Karpas-422 (cell line): ENCODE results near the gene IFT20. TPM values are rescaled to one million over a fixed set of nuclear protein-coding genes. Genes with fewer than 3 reads are reported as not detected.
A peak's percentile ranks its signal among the peaks of the same experiment; 100 is the strongest.

Source experiments
- DNase-seq: peaks from one replicate; pipeline ENCODE4 v3.0.0-alpha.2; 2015
- H2AFZ ChIP-seq: fragments of 200-600 bp; sonication (generic); 2 replicates; pipeline ENCODE4 v1.6.1; 2014; ENCODE audit warnings: antibody characterized with exemption, low read length, mixed read lengths
- H3K27ac ChIP-seq: fragments of 200-600 bp; sonication (generic); 2 replicates; pipeline ENCODE4 v1.5.1; 2014; ENCODE audit warnings: mild to moderate bottlenecking, low read length, moderate library complexity
- H3K27me3 ChIP-seq: fragments of 200-600 bp; sonication (generic); 2 replicates; pipeline ENCODE4 v1.6.1; 2014; ENCODE audit warnings: low read length, mixed read lengths
- H3K36me3 ChIP-seq: fragments of 200-600 bp; sonication (generic); 2 replicates; pipeline ENCODE4 v1.6.1; 2014; ENCODE audit warnings: low read length, mixed read lengths; ENCODE audit not compliant: insufficient read depth
- H3K4me1 ChIP-seq: fragments of 200-600 bp; sonication (generic); 2 replicates; pipeline ENCODE4 v1.6.1; 2014; ENCODE audit warnings: mild to moderate bottlenecking, low read length, mixed read lengths
- H3K4me2 ChIP-seq: fragments of 200-600 bp; sonication (generic); 2 replicates; pipeline ENCODE4 v1.6.1; 2014; ENCODE audit warnings: low read length, low read depth, mild to moderate bottlenecking; ENCODE audit not compliant: poor library complexity, severe bottlenecking
- H3K4me3 ChIP-seq: fragments of 200-600 bp; sonication (generic); 2 replicates; pipeline ENCODE4 v1.5.1; 2014; ENCODE audit warnings: mild to moderate bottlenecking, antibody characterized with exemption, low read length, mixed read lengths
- H3K79me2 ChIP-seq: fragments of 200-600 bp; sonication (generic); 2 replicates; pipeline ENCODE4 v1.6.1; 2014; ENCODE audit warnings: mild to moderate bottlenecking, low read length, mixed read lengths
- H3K9ac ChIP-seq: fragments of 200-600 bp; sonication (generic); 2 replicates; pipeline ENCODE4 v1.6.0; 2014; ENCODE audit warnings: low read length
- H3K9me2 ChIP-seq: fragments of 200-600 bp; sonication (generic), shearing (Covaris generic); replicated peaks from 2 replicates; pipeline ENCODE4 v1.6.0; 2014; ENCODE audit warnings: mild to moderate bottlenecking, low read length, moderate library complexity; ENCODE audit not compliant: insufficient read depth
- H3K9me3 ChIP-seq: fragments of 300-700, 200-600 bp; sonication (generic); 2 replicates; pipeline ENCODE4 v1.6.1; 2014; ENCODE audit warnings: low read length, mixed read lengths
- H4K20me1 ChIP-seq: fragments of 200-600 bp; sonication (generic); 2 replicates; pipeline ENCODE4 v1.6.1; 2014; ENCODE audit warnings: mild to moderate bottlenecking, antibody characterized with exemption, low read length, low read depth; ENCODE audit not compliant: insufficient read depth
- total RNA-seq: library from RNA; depleted of rRNA; stranded (reverse); fragments of >200 nt; shearing (Covaris generic); gene quantifications from 2 replicates; pipeline ENCODE4 v1.2.3, GENCODE V29; 2014; ENCODE audit warnings: low replicate concordance

Gene IFT20
- total RNA-seq, 1 experiment from 2014 or later: 44.5 TPM

DNA sequence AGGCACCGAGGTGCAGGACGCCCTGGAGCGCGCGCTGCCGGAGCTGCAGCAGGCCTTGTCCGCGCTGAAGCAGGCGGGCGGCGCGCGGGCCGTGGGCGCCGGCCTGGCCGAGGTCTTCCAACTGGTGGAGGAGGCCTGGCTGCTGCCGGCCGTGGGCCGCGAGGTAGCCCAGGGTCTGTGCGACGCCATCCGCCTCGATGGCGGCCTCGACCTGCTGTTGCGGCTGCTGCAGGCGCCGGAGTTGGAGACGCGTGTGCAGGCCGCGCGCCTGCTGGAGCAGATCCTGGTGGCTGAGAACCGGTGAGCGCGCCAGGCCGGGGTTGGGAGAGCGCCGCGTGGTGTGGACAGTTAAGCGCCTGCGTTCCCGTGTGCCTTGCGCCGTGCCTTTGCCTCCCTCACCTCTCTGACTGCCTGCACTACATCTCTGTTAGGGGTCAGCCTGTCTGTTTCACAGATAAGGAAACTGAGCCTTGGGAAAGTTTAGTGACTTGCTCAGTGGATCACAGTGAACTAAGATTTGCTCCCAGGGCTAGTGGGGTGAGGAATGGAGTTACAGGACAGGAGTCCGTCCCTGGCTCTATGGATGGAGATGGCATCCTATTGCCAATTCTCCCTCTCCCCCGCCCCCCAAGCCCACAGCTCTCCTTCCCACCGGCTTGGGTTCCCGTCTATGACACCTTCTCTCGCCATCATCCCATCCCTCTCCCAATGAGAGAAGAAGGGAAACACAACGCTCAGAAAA lies 37.1 kb upstream of the IFT20 start:
- H3K36me3 ChIP-seq: no peaks in the 10 kb centered on the region
- H3K4me1 ChIP-seq: peaks cover 17% of the 10 kb centered on the region
- H3K9ac ChIP-seq: peak overlapping the region; percentile 97
- peak overlapping the region; percentile 90 for H3K27ac ChIP-seq
- H4K20me1 ChIP-seq: peaks cover 14% of the 10 kb centered on the region
- peaks cover 47% of the 10 kb centered on the region for H3K79me2 ChIP-seq
- no peak overlapping the region; the same call in 1 of the 2 replicates for H2AFZ ChIP-seq
- H3K27me3 ChIP-seq: no peaks in the 10 kb centered on the region
- peak; percentile 78 for DNase-seq
- peak overlapping the region; percentile 89 for H3K4me3 ChIP-seq
- H3K4me2 ChIP-seq: peak overlapping the region; percentile 98
- H3K9me3 ChIP-seq: no peaks in the 10 kb centered on the region
- H3K9me2 ChIP-seq: no peaks in the 10 kb centered on the region

DNA sequence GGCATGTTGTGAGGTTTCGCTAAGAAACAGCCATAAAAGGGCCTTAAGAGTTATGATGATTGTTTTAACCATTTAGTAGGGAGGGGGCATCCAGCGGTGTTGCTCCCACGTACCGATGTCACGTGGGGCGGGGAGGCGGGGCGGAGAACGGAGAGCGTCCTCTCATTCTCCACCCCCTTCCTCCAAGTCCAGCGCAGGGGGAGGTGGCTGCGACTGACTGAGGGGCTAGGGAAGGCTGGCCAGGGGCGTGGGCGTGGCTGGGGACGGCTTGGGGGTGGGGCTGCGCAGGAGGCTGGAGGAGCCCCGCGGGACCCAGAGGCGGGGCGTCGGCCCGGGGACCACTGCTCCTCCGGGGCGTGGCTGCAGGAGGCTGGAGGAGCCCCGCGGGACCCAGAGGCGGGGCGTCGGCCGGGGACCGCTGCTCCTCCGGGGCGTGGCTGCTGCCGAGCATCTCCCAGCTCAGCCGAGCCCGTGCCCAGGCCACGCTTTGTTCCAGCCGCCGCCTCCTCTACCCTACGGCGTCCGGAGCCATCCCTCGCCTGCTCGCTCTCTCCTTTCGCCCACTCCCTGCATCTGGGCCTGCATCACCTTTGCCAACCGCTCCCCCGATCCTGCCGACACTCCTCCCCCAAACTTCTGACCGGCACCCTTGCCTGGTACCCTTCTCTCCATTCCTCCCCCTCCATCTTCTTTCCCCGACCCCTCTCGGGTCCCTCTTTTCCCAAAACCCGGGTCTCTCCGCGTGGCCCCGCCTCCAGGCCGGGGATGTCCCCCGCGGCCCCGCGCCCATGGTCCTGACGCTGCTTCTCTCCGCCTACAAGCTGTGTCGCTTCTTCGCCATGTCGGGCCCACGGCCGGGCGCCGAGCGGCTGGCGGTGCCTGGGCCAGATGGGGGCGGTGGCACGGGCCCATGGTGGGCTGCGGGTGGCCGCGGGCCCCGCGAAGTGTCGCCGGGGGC lies 36.3 kb upstream of the IFT20 start, which contains the start of gene SARM1:
Gene SARM1, plus strand, starts transcription at position 450 of the 958 bp plus-strand sequence. Its CDS starts 339 bp downstream, at position 789.
- Histone ChIP-seq H3K36me3 (no peaks in the 10 kb centered on the region), H4K20me1 (peaks cover 14% of the 10 kb centered on the region), H3K27ac (peak within 1 kb of the TSS; percentile 90), H3K4me2 (peak within 1 kb of the TSS; percentile 98), H3K4me1 (peaks cover 17% of the 10 kb centered on the region), H2AFZ (peak within 1 kb of the TSS; percentile 41; the same call in 1 of the 2 replicates), H3K27me3 (no peaks in the 10 kb centered on the region), H3K9ac (peak within 1 kb of the TSS; percentile 97), H3K4me3 (peak within 1 kb of the TSS; percentile 89), H3K9me2 (no peaks in the 10 kb centered on the region), H3K9me3 (no peaks in the 10 kb centered on the region), H3K79me2 (peaks cover 41% of the 10 kb centered on the region)
- peak; percentile 98 for DNase-seq

DNA sequence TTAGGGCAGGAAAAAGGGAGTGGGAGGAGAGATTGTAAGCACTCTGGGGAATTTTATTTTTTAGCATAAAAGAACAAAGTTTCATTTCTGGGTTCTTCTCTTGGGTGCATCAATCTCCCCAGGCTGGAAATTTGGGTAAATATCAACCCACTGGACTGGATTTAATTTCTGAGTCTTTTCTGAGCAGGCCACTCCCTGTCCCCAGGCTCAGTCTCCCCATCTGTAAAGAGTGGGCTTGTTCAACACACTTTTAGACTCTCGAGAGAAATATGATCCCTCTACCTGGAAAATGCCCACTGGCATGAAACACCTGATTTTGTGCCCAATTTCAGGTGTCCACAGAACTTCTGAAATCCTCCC lies 35.5 kb upstream of the IFT20 start:
- Histone ChIP-seq H3K9me2 (no peaks in the 10 kb centered on the region), H3K9me3 (no peaks in the 10 kb centered on the region), H4K20me1 (peaks cover 14% of the 10 kb centered on the region), H3K79me2 (peaks cover 37% of the 10 kb centered on the region), H3K4me2 (peak overlapping the region; percentile 69), H3K4me1 (peaks cover 17% of the 10 kb centered on the region), H3K4me3 (peak overlapping the region; percentile 89), H2AFZ (peak overlapping the region; percentile 41; the same call in 1 of the 2 replicates), H3K27ac (peak overlapping the region; percentile 67), H3K36me3 (no peaks in the 10 kb centered on the region), H3K9ac (peak overlapping the region; percentile 50), H3K27me3 (no peaks in the 10 kb centered on the region)
- no peak for DNase-seq

DNA sequence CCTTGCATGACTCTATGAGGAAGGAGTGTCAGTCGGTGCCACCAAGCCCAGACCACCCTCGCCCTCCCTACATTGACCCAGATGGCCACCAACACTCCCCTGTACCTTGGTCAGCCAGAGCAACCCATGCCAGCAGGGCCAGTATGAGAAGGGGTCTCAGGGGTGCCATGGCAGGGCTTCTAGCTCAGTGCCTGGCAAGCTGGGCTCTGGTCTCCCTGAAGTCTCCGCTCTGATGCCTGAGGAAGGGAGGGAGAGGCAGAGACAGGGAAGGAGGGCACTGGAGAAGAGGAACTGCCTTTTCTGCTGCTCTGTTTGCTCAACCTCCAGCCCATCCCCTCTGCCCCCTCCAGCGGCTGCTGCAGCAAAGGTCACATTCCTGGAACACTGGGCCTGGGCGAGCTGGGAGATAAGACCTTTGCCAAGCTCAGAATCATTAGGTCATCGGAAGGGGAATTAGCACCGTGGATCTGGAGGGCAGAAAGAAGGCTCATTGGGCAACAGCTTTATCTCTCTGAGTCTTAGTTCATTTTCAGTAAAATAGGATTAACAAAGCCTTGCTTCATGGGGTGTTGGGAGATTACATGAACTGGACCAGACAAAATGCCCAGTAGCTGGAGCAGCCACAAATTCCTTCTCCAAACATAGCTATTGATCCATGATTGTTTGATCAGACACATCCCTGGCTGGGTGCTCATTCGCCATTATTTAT lies 34.9 kb upstream of the IFT20 start, which contains the start of gene VTN:
Gene VTN, minus strand, starts transcription at position 273 of the 709 bp plus-strand sequence. Its CDS starts 104 bp downstream, at position 169.
- Histone ChIP-seq H3K27ac (peak within 1 kb of the TSS; percentile 67), H3K79me2 (peaks cover 35% of the 10 kb centered on the region), H3K9me3 (no peaks in the 10 kb centered on the region), H3K27me3 (no peaks in the 10 kb centered on the region), H4K20me1 (peaks cover 14% of the 10 kb centered on the region), H3K9ac (peak within 1 kb of the TSS; percentile 50), H3K36me3 (no peaks in the 10 kb centered on the region), H3K9me2 (no peaks in the 10 kb centered on the region), H2AFZ (peak within 1 kb of the TSS; percentile 41; the same call in 1 of the 2 replicates), H3K4me2 (peak within 1 kb of the TSS; percentile 69), H3K4me3 (peak within 1 kb of the TSS; percentile 89), H3K4me1 (peaks cover 17% of the 10 kb centered on the region)
- no peak for DNase-seq

DNA sequence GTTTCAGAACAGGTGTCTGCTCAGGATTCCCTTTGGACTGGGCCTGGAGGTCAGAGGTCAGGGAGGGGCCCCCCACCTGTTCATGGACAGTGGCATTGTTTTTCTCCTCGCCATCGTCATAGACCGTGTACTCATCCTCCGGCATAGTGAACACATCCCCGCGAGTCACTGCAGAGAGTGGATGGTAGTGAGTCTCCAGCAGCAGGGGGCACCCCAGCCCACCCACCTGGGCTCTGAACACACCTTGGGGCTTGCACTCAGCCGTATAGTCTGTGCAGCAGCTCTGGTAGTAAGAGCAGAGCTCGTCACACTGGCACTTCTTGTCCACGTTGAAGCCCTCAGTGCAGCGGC lies 34.4 kb upstream of the IFT20 start:
- Histone ChIP-seq H3K27me3 (no peaks in the 10 kb centered on the region), H3K27ac (no peak overlapping the region), H4K20me1 (peaks cover 14% of the 10 kb centered on the region), H3K4me1 (peaks cover 17% of the 10 kb centered on the region), H3K36me3 (no peaks in the 10 kb centered on the region), H3K9ac (no peak overlapping the region), H3K4me2 (no peak overlapping the region), H3K9me3 (no peaks in the 10 kb centered on the region), H3K79me2 (peaks cover 30% of the 10 kb centered on the region), H3K4me3 (no peak overlapping the region), H3K9me2 (no peaks in the 10 kb centered on the region), H2AFZ (no peak overlapping the region)
- DNase-seq: peak; percentile 55

DNA sequence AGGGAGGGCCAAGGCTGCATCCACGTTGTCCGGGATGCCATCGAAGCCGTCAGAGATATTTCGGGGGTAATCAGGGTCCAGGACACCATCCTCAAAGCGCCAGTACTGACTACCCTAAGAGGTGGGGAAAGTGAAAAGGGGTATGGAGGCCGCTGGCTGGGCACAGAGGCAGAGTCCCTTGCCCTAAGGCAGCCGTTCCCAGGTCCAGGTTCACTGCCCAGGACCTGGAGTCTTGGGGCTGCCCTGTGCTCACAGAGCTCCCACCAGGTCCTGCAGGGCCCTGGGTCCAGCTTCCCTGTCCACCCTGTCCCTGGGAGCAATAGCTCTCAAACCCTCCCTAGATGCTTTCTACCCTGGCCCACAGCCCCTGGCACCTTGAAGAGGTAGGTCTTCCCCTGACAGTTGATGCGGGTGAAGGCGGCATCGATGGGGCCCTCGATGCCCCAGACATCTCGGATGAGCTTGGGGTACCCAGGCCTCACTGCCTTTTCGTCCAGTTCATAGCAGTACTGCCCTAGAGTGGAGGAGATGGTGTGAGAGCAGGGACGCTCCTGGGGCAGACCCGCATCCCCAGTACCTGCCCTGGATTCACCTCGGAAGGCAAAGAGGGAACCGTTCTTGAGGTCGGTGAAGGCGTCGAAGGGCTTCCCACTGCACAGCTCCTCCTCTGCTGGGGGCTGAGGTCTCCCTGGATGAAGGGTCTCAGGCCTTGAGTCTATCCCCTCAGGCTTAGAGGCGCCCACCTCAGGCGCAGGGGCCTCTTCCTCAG lies 33.8 kb upstream of the IFT20 start:
- Histone ChIP-seq H3K27me3 (no peaks in the 10 kb centered on the region), H3K9ac (no peak overlapping the region), H2AFZ (no peak overlapping the region), H3K4me1 (peaks cover 17% of the 10 kb centered on the region), H3K4me3 (no peak overlapping the region), H3K36me3 (no peaks in the 10 kb centered on the region), H3K79me2 (peaks cover 24% of the 10 kb centered on the region), H3K4me2 (no peak overlapping the region), H3K27ac (no peak overlapping the region), H4K20me1 (peaks cover 14% of the 10 kb centered on the region), H3K9me3 (no peaks in the 10 kb centered on the region), H3K9me2 (no peaks in the 10 kb centered on the region)
- no peak for DNase-seq

DNA sequence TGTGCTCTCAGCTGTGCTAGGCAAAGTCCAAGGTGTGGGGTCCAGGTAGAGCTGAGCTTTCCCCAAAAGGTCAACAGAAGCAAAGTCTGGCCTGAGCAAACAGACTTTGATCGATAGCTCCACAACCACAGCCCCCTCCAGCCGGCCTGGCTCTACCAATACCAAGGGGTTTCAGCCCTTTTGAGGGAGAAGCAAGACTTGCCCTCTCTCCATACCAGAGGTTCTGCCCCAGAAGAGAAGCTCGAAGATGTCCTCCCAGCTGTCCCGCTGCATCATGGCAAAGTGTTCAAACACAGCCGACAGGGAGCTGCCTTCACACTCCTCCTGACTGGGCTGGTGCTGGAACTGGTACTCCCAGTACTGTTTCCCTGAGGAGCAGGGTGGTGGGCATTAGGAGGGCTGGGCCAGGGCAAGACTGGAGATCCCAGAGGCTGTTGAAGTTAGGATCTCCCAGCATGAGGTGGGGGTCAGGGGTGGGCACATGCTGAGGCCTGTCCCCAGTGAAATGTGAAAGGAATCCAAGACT lies 33.1 kb upstream of the IFT20 start:
- Histone ChIP-seq H3K4me3 (no peak overlapping the region), H3K27ac (no peak overlapping the region), H3K27me3 (no peaks in the 10 kb centered on the region), H3K4me1 (peaks cover 13% of the 10 kb centered on the region), H4K20me1 (peaks cover 10% of the 10 kb centered on the region), H3K9me2 (no peaks in the 10 kb centered on the region), H2AFZ (no peak overlapping the region), H3K9me3 (no peaks in the 10 kb centered on the region), H3K9ac (no peak overlapping the region), H3K79me2 (peaks cover 17% of the 10 kb centered on the region), H3K36me3 (no peaks in the 10 kb centered on the region; the same call in 1 of the 2 replicates), H3K4me2 (no peak overlapping the region)
- DNase-seq: no peak
